Stimulated activated CD8-positive, alpha-beta memory T cell treated with anti-CD3 and anti-CD28 coated beads, Interleukin-15, amount 100 ng/mL, for 4 hours (primary cell): ENCODE results near the gene PPP4R2.

Experiments
- DNase-seq, 2 donors: peaks; one replicate each; pipeline ENCODE4 v3.0.0-alpha.2; 2020; ENCODE audit warnings: low read depth in 2 of 2

The PPP4R2 gene

DNA sequence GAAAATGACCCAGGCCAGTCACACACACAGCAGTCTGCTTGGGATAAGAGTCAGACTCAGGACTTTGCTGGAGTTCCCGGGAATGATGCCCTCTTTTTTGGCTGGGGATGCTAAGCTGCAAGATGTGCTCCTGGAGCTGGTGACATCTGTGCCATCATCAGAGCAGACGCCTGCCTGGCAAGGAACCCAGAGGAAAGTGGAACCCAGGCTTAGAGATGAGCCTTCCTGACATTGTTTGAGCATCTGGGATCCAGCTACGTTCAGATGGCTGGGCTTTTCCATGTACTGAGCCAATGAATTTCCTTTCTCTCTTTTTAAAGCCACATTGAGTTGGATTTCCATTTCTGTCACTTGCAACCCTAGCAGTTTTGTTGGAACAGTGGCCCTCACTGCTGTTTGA, 118.1 kb downstream of the PPP4R2 start:
- DNase-seq = no peak

- DNase-seq = no peak
Observed at GRCh38 chr3:73115806-73116205, 119.2 kb downstream of the PPP4R2 start.
